Effector memory CD8-positive, alpha-beta T cell (primary cell): ENCODE results near the gene RABGAP1L.
"Not testable (repeated sequence)": the region's sequence is repeated elsewhere in the genome, so short reads cannot be mapped to it uniquely, and the experiment has no call there.

Experiments used
- ATAC-seq: fragments of 150-1000 bp; cut with Tn5 transposase; replicated peaks from 2 replicates; pipeline ENCODE4 v1.10.0; 2021; ENCODE audit warnings: mild to moderate bottlenecking, moderate library complexity
- DNase-seq, 3 experiments: peaks; one replicate each; pipeline ENCODE4 v3.0.0; 2021
- H3K27ac Mint-ChIP-seq, 2 donors: one replicate each; pipeline ENCODE4 v1.8.0; 2022; ENCODE audit warnings: mild to moderate bottlenecking in 2 of 2, mixed read lengths in 2 of 2, moderate library complexity in 2 of 2
- H3K27me3 Mint-ChIP-seq, 2 donors: one replicate each; pipeline ENCODE4 v1.8.0; 2022; ENCODE audit warnings: mixed read lengths in 2 of 2
- H3K36me3 Mint-ChIP-seq: one replicate; pipeline ENCODE4 v1.8.0; 2022; ENCODE audit warnings: mild to moderate bottlenecking, moderate library complexity, mixed read lengths; ENCODE audit not compliant: insufficient read depth
- H3K4me1 Mint-ChIP-seq, 2 donors: one replicate each; pipeline ENCODE4 v1.8.0; 2022; ENCODE audit warnings: low read depth in 2 of 2, mixed read lengths in 2 of 2
- H3K4me3 Mint-ChIP-seq, 2 donors: one replicate each; pipeline ENCODE4 v1.8.0; 2022; ENCODE audit warnings: mild to moderate bottlenecking in 2 of 2, mixed read lengths in 2 of 2, moderate library complexity in 2 of 2
- H3K9me3 Mint-ChIP-seq, 2 donors: one replicate each; pipeline ENCODE4 v1.8.0; 2022; ENCODE audit warnings: mixed read lengths in 2 of 2

RABGAP1L gene

DNA sequence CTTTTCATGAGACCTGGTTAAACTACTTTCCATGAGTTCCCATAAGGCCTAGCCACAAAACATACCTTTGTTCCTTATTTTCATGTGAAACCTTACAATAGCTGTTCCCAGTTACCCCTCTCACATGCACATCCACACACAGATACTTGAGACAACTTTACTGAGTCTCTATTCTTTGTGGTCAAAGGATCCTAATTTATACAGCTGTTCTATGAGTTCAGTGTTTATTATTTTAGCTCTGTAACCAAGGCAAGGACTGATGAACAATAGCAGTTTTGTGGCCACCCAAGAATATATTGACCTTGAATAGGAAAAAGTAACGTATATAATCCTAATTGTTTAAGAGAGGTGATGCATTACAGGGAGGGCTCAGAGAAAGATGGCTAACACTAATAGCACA, 679.9 kb downstream of the RABGAP1L start:
- Mint-ChIP-seq H3K4me3 (no peak overlapping the region), H3K27me3 (no peaks in the 10 kb centered on the region), H3K9me3 (no peaks in the 10 kb centered on the region), H3K27ac (peak overlapping the region in 1 of 2 donors; percentile 9), H3K4me1 (peaks cover 13 to 17% of the 10 kb centered on the region in 2 donors), H3K36me3 (peaks cover 9% of the 10 kb centered on the region)
- DNase-seq (no peak), ATAC-seq (no peak)

DNA sequence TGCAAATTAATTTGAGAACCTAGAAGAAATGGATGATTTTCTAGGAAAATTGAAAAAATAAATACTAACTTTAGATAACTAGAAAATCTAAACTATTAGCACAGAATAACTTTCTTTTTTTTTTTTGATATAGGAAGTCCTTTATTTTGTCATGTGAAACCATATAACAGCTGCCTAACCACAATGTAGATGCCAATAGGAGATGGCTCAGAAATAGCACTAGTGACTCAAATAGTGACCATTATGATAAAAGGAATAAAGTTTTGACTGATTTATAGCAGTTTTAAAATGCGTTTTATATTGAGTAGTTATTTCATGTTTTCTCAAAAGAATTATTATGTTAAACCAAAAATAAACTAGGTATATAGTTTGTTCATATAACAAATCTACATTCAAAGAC, 682.4 kb downstream of the RABGAP1L start:
- ATAC-seq = peak; percentile 51
- peaks cover 9% of the 10 kb centered on the region for H3K36me3 Mint-ChIP-seq
- no peak for DNase-seq
- H3K27ac Mint-ChIP-seq = peak overlapping the region; percentile 9 to 33
- H3K4me3 Mint-ChIP-seq = no peak overlapping the region
- no peaks in the 10 kb centered on the region for H3K27me3 Mint-ChIP-seq
- no peaks in the 10 kb centered on the region for H3K9me3 Mint-ChIP-seq
- H3K4me1 Mint-ChIP-seq = peaks cover 10 to 17% of the 10 kb centered on the region in 2 donors

DNA sequence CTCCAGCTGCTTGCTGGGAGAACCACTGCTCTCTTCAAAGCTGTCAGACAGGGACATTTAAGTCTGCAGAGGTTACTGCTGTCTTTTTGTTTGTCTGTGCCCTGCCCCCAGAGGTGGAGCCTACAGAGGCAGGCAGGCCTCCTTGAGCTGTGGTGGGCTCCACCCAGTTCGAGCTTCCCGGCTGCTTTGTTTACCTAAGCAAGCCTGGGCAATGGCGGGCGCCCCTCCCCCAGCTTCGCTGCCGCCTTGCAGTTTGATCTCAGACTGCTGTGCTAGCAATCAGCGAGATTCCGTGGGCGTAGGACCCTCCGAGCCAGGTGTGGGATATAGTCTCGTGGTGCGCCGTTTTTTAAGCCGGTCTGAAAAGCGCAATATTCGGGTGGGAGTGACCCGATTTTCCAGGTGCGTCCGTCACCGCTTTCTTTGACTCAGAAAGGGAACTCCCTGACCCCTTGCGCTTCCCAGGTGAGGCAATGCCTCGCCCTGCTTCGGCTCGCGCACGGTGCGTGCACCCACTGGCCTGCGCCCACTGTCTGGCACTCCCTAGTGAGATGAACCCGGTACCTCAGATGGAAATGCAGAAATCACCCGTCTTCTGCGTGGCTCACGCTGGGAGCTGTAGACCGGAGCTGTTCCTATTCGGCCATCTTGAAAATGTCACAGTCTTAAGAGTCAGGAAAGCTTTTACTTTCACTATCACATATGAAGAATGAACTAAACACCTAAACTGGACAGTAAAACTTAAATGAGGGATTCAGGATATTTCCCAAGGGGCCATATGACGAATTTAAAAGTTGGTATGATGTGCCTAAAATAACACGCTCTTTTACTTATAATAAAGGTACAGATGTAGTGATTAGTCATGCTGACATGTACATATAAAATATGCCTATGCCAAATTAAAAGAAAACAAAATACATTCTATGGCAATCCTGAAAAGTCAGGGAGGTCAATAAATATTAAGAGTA, 689.6 kb downstream of the RABGAP1L start:
- H3K9me3 Mint-ChIP-seq, DNase-seq, ATAC-seq, H3K36me3 Mint-ChIP-seq, H3K4me1 Mint-ChIP-seq, H3K27ac Mint-ChIP-seq, H3K27me3 Mint-ChIP-seq, H3K4me3 Mint-ChIP-seq: not testable (repeated sequence)

DNA sequence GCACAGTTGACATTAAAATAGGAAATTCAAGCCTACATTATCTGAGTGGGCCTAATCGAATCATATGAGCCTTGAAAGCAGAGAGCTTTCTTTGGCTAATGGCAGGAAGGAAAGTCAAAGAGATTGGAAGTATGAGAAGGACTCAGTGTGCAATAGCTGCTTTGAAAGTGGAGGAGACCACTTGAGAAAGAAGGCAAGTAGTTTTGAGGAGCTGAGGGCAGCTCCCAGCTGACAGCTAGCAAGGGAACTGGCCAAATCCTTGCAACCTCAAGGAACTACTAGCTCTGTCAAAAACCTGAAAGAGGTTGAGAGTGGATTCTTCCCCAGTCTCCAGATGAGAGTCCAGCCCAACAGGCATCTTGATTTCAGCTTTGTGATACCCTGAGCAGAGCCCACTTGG, 691.4 kb downstream of the RABGAP1L start:
- H3K27ac Mint-ChIP-seq = peak overlapping the region in 1 of 2 donors; percentile 30
- no peak for ATAC-seq
- H3K4me1 Mint-ChIP-seq = peaks cover 0 to 3% of the 10 kb centered on the region in 2 donors
- no peaks in the 10 kb centered on the region for H3K27me3 Mint-ChIP-seq
- H3K36me3 Mint-ChIP-seq = peaks cover 4% of the 10 kb centered on the region
- no peak for DNase-seq
- no peak overlapping the region for H3K4me3 Mint-ChIP-seq
- no peaks in the 10 kb centered on the region for H3K9me3 Mint-ChIP-seq

DNA sequence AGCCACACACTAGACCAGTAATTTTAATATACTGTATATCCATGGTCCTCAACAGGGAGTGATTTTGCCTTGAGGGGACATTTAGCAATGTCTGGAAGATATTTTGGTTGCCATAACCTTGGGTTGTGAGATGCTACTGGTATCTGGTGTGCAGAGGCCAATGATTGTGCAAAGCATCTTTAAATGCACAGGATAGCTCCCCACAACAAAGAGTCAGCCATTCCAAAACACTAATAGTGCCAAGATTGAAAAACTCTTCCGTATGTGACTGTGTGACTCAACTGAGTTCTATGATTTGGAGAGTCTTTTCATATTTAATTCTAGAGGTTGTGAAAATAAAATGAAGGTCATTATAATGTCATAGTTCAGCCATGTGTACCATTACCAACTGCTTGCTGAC, 699.0 kb downstream of the RABGAP1L start:
- no peak for DNase-seq
- peaks cover 3% of the 10 kb centered on the region for H3K36me3 Mint-ChIP-seq
- H3K4me3 Mint-ChIP-seq = no peak overlapping the region
- H3K4me1 Mint-ChIP-seq = peaks cover 0 to 7% of the 10 kb centered on the region in 2 donors
- H3K9me3 Mint-ChIP-seq = no peaks in the 10 kb centered on the region
- ATAC-seq = no peak
- H3K27me3 Mint-ChIP-seq = no peaks in the 10 kb centered on the region
- H3K27ac Mint-ChIP-seq = no peak overlapping the region

DNA sequence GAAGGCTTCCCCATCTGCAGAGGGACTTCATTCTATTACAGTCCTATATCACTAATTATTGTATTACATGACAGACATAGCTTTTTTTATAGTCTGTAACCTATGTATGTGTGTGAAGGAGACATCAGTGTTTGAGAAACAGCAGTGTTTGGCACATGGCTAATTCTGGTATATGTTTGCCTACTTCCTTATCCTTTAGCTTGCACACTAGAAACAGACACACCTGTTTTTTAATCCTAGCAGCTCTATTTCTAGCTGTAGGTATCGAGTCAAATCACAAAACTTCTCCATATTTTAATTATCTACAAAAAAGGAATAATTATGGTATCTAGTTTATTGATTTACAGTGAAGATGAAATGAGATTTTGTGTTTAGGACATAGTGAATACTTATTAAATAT, 711.0 kb downstream of the RABGAP1L start:
- H3K9me3 Mint-ChIP-seq = no peaks in the 10 kb centered on the region
- H3K4me1 Mint-ChIP-seq = peaks cover 0 to 5% of the 10 kb centered on the region in 2 donors
- no peaks in the 10 kb centered on the region for H3K36me3 Mint-ChIP-seq
- H3K27ac Mint-ChIP-seq = peak overlapping the region in 1 of 2 donors; percentile 8
- DNase-seq = no peak
- no peaks in the 10 kb centered on the region for H3K27me3 Mint-ChIP-seq
- no peak overlapping the region for H3K4me3 Mint-ChIP-seq
- no peak for ATAC-seq

DNA sequence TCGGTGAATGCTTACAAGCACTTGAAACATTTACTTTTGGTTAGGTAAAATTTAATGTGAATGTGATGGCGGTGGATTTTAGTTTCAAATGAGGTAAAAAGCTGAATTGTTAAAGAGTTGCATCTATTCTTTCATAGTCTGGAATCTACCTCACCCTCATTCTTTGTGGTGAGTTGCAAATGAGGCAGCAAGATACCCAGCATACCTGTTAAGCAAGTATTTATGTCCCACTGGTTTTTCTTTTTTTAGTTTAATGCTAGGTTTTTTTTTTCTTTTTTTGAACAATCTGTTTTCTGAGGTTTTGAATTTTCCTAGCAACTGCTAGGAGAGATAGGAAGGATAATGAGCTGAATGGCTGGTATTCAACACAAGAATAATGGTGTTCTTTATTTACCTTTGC, 712.6 kb downstream of the RABGAP1L start:
- ATAC-seq (no peak), DNase-seq (no peak)
- Mint-ChIP-seq H3K36me3 (no peaks in the 10 kb centered on the region), H3K27me3 (no peaks in the 10 kb centered on the region), H3K27ac (no peak overlapping the region), H3K4me1 (peaks cover 0 to 5% of the 10 kb centered on the region in 2 donors), H3K4me3 (no peak overlapping the region), H3K9me3 (no peaks in the 10 kb centered on the region)

DNA sequence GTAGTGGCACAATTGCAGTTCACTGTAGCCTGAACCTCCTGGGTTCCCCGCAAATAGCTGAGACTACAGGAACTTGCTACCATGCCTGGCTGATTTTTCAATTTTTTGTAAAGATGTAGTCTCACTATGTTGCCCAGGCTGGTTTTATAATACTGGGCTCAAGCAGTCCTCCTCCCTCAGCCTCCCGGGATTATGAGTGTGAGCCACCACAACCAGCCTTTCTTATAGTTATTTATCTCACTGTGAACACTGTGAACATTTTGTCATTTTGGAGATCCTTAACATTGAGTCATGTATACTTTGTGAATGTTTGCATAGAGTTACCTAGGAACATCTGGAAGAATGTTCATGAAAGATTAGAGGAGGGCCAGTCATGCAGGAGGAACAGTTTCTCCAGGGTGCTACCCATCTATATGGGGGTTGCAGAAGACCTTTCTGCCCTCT, 713.3 kb downstream of the RABGAP1L start:
- Mint-ChIP-seq H3K9me3 (no peaks in the 10 kb centered on the region), H3K4me1 (peaks cover 4 to 5% of the 10 kb centered on the region in 2 donors), H3K27ac (peak overlapping the region in 1 of 2 donors; percentile 21), H3K36me3 (no peaks in the 10 kb centered on the region), H3K27me3 (no peaks in the 10 kb centered on the region), H3K4me3 (no peak overlapping the region)
- DNase-seq = no peak
- no peak for ATAC-seq

DNA sequence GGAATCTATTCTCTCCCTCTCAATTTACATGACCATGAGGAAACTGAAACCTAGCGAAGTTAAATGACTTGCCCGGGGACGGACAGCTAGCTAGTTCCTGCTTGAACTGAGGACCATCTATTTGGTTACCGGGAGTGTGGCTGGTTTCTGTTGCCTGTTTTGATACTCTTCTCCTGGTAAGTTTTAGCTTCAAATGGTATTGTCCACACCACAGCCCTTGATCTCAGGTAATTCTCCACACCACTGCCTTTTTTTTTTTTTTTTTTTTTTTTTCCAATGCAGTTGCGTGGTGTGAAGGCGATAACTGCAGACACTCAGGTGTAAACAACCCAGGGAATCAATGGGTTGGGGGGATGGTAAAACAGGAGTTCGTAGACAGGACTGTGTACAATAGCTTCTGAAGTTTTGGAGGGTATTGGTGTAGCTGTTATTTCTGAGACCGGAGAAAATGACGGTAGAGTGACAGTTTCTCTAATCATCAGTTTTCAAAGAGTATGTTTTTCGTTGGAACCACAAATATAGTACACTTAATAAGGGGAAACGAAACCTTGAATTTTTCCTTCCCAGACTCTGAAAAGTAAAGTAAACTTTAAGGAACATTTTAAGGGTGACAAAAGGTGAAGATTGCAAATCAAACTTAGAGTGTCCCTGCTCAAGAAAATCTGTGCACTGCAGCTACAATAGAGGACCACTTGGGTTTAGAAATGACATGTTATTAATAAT, 715.2 kb downstream of the RABGAP1L start:
- DNase-seq (no peak), ATAC-seq (no peak)
- Mint-ChIP-seq H3K9me3 (no peaks in the 10 kb centered on the region), H3K4me1 (peaks cover 4 to 5% of the 10 kb centered on the region in 2 donors), H3K4me3 (peak overlapping the region; percentile 27 to 37), H3K27me3 (no peaks in the 10 kb centered on the region), H3K36me3 (peaks cover 6% of the 10 kb centered on the region), H3K27ac (peak overlapping the region in 1 of 2 donors; percentile 65)

DNA sequence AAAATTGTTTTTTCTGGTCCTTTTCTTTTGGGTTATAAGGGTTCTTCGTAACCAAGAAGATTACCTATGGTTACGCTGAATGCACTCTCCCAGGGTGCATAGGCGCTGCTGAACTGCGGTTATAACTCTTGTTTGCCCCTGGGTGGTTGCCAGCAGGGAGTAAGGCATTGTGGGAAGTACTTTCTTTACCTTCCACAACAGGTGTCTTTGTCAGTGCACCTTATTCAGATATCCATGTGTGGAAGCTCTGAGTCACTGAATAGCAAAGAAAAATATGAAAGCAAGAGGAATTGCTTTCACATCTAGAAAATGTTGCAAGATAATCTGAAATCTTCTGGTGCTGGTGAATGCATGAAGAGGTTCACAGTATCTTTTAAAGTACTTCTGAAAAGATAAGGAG, 716.0 kb downstream of the RABGAP1L start:
- peaks cover 4 to 5% of the 10 kb centered on the region in 2 donors for H3K4me1 Mint-ChIP-seq
- DNase-seq = no peak
- peak overlapping the region in 1 of 2 donors; percentile 60 for H3K27ac Mint-ChIP-seq
- H3K36me3 Mint-ChIP-seq = peaks cover 6% of the 10 kb centered on the region
- no peaks in the 10 kb centered on the region for H3K9me3 Mint-ChIP-seq
- H3K4me3 Mint-ChIP-seq = no peak overlapping the region
- no peaks in the 10 kb centered on the region for H3K27me3 Mint-ChIP-seq
- no peak for ATAC-seq

DNA sequence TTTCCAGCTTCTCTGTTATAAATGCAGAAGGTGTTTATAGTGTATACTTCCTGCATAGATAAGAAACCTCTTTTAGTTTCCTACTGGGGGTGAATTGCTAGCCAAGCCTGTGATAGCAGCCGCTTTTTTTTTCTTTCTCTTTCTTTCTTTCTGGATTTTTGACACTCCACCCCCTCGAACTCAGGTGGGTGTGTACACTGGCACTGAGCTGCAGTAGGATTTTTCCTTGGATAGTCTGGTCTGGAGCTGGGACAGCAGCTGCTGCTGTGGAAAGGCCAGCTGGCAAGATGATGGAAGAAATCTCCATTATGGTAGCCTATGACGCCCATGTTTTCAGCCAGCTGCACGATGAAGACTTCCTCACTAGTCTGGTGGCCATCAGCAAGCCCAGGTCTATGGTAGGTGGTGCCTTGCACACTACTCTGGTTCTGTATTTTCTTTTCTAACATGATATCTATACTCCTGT, 717.9 kb downstream of the RABGAP1L start:
- peaks cover 6% of the 10 kb centered on the region for H3K36me3 Mint-ChIP-seq
- DNase-seq (no peak), ATAC-seq (no peak)
- H3K27me3 Mint-ChIP-seq = no peaks in the 10 kb centered on the region
- H3K4me1 Mint-ChIP-seq = peaks cover 0 to 4% of the 10 kb centered on the region in 2 donors
- peak overlapping the region in 1 of 2 donors; percentile 14 for H3K27ac Mint-ChIP-seq
- no peak overlapping the region for H3K4me3 Mint-ChIP-seq
- no peaks in the 10 kb centered on the region for H3K9me3 Mint-ChIP-seq

DNA sequence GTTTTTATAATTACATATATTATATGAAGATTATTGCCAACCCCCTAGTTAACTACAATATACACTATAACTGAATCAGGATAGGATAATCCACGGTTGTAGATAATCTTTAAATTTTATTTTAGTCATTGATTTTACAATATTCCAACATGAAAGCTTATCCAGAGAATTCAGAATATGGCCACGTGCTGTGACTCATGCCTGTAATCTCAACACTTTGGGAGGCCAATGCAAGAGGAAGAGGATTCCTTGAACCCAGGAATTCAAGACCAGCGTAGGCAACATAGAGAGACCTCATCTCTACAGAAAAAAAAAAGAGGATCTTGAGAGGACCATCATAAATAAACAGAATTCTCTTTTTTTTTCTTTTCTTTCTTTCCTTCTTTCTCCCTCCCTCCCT, 720.9 kb downstream of the RABGAP1L start:
- H3K9me3 Mint-ChIP-seq = no peaks in the 10 kb centered on the region
- H3K4me1 Mint-ChIP-seq = peaks cover 3 to 4% of the 10 kb centered on the region in 2 donors
- peaks cover 6% of the 10 kb centered on the region for H3K36me3 Mint-ChIP-seq
- H3K27me3 Mint-ChIP-seq = no peaks in the 10 kb centered on the region
- no peak for ATAC-seq
- no peak overlapping the region for H3K27ac Mint-ChIP-seq
- DNase-seq = no peak
- H3K4me3 Mint-ChIP-seq = no peak overlapping the region

DNA sequence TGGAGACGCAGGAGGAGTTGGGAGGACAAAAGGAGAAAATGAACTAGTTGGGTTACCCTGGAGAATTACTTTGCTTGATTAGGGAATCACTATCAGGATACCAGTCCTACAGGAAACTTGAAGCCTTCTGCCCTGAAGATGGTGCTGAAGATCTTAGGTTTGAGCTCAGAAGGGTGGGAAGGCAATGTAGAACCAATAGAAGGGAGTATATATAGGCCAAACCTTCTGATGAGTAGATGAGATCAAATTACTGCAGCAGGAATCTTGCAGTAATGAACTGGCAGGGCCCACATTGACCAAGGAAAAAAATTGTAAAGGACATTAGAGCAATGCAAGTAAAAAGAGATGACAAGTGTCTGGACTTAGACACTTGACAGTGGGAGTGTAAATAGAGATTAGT, 724.1 kb downstream of the RABGAP1L start:
- Mint-ChIP-seq H3K36me3 (peaks cover 6% of the 10 kb centered on the region), H3K4me3 (no peak overlapping the region), H3K4me1 (peaks cover 0 to 3% of the 10 kb centered on the region in 2 donors), H3K9me3 (no peaks in the 10 kb centered on the region), H3K27me3 (no peaks in the 10 kb centered on the region), H3K27ac (no peak overlapping the region)
- ATAC-seq (no peak), DNase-seq (peak in 1 of 3 experiments; percentile 1)
